ENCODE data around the gene NOS1.

The NOS1 gene

DNA sequence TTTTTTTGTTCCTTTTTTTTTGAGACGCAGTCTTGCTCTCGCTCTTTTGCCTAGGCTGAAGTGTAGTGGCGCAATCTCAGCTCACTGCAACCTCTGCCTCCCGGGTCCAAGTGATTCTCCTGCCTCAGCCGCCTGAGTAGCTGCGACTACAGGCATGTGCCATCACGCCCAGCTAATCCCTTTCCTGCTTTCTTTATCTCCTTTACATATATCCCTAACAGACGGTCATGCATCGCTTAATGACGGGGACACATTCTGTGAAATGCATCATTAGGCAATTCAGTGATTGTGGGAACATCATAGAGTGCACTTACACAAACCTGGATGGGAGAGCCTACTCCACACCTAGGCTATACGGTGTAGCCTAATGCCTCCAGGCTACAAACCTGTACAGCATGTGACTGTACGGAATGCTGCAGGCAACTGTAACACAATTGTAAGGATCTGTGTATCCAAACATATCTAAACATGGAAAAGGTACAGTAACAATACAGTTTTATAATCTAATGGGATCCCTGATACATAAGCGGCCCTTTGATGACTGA, 32.8 kb downstream of the NOS1 start:
- DNase-seq: no peak

DNA sequence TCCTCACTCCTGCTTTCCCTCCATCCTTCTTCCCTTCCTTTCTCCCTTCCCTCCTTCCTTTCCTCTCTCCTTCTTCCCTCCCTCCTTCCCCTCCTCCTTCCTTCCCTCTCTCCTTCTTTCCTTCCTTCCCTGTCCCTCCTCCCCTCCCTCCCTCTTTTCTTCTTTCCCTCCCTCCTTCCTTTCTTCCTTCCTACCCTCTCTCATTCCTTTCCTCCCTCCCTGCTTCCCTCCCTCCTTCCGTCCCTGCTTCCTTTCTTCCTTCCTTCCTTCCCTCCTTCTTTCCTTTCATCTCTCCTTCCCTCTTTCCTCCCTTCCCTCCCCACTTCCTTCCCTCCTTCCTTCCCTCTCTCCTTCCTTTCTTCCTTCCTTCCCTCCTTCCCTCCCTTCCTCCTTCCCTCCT, 39.0 kb downstream of the NOS1 start:
- no peak for DNase-seq

DNA sequence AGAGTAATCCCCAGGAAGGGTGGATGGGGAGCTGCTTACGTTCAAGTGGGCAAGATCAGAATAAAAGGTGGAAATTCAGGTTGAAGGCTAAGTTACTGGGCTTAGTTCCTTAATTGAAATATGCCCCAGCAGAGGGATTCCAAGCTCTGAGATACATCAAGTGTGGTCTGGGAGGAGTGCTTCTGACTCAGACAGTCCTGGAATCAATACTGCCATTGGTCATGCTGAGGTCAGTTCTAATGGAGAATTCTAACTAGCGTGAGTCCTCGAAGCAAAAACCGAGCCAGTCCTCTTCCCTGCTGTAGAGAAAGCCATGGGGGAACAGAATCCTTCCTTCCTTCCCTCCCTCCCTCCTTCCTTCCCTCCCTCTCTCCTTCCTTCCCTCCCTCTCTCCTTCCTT, 39.9 kb downstream of the NOS1 start:
- no peak for DNase-seq

DNA sequence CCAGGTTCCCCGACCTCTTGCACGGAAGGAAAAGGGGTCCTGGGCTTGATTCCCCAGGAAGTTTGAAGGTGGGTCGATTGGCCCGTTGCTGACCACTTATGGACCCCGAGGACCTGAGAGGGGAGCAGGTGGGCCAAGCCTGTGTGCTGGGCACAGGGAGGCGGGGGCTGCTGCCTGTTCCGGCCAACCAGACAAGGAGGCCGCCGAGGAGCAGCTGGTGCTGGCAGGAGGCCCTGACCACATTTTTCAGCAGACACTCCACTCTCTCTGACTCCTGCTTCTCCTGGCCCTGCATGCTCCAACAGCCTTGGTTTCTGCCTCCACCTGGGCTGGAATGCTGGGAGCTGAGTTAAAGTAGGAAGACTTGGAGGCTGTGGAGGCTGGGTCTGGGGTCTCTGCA, 42.8 kb downstream of the NOS1 start:
- DNase-seq: no peak

DNA sequence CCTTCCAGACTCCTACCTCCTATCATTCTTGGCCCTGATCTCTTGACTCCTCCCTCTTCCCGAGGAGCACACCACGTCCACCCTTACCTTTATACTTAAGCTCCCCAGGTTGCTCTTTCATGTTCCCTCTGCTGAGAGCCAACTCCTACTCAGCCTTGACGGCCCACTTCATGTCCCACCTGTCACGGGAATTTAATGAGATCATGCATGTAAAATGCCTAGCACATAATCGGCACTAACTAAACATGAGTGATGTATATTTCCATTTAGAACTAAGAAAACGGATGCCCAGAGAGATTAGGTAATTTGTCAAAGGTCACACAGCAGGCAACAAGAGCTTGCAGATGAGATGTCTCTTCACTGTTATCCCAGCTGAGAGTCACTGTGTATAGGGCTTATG, 45.1 kb downstream of the NOS1 start:
- no peak for DNase-seq

DNA sequence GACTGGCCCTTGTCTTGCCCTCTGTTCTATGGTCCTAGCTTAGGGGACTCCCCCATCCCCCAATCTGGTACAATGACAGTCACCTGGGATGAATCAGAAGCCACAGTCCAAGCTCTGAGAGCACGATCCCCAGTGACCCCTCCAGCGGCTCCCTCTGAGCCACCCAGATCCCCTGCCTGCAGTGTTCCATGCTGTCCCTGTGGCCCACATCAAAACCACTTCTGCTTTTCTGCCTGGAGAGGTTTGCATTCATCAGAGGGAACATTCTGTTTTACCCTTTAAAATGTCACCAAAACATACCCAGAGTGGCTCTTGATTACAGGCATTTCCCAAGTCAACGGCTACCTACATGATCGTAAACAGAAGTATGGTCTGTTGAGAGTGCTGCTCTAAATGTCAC, 47.5 kb downstream of the NOS1 start:
- no peak for DNase-seq

DNA sequence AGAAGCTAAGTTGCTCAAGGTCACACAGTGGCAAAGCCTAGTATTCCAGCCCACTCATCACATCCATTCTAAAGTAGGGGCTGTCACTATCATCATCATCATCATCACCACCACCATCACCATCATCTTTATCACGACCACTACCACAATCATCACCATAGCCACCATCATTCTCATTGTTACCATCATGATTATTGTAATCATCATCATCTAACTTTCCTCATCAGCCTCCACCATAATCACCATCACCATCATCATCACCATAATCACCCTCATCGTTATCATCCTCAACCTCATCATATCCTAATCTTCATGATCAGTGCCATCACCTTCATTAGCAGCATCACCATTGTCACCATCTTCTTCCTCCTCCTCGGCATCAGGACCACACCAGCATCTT, 48.7 kb downstream of the NOS1 start:
- DNase-seq: no peak

DNA sequence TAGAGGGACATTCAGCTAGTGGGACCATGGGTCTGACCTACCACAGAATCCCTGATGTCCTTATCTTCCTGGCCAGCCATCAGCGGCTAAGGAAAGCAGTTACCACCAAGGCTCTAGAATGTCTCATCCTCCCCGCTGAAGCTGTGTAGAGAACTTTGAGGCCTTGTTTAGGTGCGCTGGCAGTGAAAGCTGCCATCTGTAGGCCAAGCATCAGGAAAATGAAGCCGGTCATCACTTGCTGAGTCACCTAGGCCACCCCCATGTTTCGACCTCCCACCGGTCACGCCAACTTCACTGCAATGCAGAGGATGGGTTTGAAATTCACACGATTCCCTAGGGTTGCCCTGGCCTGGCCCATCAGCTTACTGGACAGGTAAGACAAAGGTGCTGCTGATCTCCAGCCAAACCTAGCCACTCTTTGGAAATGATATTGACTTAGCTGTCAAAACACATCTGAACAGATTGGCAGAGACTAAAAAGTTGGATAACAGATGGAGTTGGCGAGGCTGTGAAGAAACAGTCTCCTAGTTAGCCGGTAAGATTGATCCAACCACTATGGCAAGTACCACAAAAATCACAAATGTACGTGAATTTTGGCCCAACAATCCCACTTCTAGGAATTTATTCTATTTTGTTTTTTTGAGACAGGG, 52.0 kb downstream of the NOS1 start:
- DNase-seq: no peak

DNA sequence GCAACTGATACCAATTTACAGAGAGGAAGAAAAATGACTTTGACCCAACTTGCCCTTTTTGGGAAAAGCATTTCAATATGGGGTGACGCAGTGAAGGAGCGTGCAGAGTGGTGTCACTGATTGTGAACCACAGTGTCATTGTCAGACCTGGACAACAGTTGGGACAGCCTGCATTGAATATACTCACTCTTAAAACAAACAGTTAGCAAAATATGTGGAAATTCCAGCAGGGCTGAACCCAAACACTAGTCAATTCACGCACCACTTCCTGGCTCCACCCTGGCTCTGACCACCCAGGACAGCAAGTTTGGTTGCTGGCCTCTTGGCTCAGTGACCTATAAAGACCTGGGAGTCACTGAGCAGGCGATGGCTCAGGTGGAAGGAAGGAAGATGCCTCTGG, 61.3 kb downstream of the NOS1 start:
- no peak for DNase-seq

DNA sequence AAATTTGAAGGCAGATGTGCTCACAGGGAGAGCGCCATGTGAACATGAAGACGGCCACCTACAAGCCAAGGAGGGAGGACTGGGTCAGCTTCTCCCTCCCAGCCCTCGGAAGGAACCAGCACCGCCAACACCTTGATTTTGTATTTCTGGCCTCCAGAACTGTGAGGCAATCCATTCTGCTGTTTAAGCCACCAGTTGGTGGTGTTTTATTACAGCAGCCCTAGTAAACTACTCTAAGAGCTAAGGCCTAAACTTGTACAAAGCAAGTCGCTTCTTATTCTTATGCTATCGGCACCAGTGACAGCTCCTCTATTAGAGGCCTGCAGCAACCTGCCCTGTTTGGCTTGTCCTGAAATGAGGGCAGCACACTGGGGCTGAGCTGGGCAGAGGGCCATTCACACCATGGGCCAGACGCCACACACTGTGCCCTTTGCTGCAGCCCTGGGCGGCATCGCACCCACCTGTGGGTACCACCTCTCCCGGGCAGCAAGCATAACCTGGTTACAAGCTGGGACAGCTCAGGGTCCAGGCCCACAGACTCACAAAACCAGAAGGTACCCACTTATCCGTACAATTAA, 62.7 kb downstream of the NOS1 start:
- DNase-seq: no peak

DNA sequence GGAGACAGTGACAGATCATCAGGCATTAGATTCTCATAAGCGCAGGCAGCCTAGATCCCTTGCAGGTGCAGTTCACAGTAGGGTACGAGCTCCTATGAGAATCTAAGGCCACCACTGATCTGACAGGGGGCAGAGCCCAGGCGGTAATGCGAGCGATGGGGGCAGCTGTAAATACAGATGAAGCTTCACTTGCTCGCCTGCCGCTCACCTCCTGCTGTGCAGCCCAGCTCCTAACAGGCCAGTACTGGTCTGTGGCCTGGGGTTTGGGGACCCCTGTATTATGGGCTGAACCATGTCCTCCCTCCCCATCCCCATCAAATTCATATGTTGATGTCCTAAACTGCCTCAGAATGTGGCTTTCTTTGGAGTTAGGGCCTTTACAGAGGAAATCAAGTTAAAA, 63.2 kb downstream of the NOS1 start:
- no peak for DNase-seq

DNA sequence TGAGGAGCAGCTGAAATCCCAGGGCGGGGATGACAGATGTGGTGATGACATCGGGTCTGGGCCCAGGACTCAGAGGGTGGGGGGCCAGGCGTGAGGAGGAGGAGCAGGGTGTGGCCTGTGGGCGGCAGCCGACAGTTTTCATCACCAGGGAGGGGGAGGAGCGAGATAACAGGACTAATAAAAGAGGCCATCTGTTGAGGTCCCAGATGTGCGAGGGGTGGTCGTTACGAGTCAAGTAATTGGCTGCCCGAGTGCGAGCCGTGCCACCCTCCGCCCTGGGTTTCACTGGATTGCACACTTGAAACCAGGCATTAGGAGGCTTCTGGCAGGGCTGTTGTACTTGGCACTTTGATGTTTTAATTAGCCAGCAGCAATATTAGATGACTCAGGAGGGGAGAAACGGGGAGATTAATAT, 67.2 kb downstream of the NOS1 start:
- no peak for DNase-seq

DNA sequence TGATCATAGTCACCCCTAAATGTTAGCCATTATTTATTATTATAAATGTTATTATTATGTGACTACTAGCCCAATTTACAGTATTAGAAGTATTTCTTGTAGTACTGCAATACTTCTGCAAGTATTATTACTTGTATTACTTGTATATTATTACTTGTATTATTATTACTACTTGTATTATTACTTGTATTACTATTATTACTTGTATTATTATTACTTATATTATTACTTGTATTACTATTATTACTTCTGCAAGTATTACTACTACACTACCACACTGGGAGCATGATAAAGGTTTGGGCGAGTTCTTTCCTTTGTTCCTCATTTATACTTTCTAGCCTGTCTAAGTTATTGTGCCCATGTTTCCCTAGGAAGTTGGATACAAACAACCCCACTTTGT, 67.9 kb downstream of the NOS1 start:
- no peak for DNase-seq

DNA sequence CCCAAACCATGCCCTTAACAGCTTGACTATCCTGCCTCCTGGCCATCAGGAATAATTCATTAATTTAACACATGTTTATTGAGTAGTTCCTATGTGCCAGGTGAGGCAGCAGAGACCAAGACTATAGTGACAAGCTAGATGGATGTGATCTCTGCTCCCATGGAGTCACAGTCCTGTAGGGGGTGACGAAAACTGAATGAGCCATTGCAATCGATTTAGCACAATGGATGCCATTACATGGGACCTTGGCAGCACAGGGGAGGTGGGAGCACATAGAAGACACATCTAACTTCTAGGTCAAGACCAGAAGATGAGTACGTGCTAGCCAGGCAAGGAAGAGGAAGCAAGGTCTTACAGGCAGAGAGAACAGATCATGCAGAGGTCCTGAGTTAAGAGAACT, 68.7 kb downstream of the NOS1 start:
- DNase-seq: no peak

DNA sequence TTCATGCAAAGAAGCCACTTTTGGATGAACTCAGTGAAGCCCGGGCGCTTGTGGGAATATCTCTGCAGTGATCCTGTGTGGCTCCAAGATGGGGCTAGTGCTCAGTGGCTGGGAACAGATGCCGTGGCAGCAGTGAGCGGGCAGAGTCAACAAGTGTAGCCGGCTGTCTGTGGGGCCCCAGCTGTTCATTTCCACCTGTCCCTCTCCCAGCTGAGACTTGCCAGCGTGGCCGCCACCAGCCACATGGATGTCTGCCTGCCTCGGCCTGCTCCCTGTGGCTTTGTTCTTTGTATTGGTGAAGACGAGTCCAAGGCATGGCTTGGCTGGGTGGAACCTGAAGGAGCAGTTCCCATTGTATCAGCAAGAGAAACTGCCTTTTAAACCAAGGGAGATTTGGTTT, 77.3 kb downstream of the NOS1 start:
- DNase-seq: no peak

DNA sequence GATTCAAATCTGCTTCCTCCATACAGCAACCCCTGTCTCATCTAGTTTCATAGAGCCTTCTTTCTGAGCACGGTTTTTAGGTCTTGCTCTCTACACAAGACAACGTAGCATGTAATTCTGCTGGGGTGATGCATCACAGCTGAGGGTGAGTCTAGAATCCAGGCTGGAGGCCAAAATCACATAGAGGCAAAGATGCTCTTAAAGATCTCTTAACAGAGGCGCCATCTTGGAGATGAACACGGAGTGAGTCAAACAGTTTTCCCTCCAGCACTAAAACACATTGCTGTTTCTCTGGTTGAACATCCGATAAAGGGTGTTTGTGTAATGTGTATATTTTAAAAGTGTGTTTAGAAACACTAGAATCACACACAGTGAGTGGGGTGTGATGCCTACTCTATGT, 78.9 kb downstream of the NOS1 start:
- no peak for DNase-seq

DNA sequence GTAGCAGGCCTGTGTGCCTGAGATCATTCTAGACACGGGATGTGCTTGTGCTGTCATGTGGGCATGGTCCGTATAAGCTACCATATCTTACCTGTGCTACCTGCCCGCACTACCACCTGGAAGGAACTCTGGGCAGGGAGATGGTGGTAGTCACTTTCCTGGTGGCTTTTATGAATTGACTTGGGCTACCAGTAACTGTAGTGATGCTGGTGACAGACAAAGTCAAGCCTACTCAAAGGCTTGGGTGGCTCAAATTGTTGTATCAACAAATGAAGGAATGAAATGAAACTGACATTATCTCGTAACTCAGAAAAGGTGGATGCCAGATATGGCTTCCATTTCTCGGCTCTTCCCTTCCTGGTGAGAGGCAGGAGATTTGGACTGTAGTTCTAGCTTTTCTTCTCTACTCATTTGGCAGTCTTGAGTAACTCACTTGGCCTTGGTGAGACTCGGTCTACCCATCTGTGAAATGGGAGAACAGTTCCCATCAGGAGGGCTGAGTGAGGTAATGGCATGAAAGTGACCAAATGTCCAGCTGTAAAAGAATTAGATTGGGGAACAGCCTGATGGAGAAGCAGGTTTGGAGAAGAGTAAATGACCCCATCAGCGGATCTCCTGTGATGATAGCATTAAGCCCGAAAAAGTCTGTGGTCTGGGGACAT, 81.3 kb downstream of the NOS1 start:
- DNase-seq: no peak

DNA sequence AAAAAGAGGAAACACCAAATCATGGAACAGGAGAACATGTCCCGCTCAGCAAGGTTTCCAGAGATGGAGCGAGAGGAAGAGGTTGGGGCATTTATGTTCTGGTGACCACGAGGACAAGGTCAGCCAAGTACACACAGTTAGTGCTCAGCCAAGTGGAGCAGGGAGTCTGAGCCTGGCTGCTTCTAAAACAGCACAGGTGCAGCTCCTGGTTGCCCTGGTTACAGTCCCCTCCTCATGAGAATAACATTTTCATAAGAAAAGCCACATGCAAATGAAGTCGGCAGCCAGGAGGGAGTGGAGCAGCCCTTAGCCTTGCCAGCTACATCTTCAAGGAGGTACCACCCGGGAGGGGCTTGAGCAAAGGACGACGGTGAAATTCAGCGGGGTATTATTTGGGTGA, 81.8 kb downstream of the NOS1 start:
- DNase-seq: no peak

DNA sequence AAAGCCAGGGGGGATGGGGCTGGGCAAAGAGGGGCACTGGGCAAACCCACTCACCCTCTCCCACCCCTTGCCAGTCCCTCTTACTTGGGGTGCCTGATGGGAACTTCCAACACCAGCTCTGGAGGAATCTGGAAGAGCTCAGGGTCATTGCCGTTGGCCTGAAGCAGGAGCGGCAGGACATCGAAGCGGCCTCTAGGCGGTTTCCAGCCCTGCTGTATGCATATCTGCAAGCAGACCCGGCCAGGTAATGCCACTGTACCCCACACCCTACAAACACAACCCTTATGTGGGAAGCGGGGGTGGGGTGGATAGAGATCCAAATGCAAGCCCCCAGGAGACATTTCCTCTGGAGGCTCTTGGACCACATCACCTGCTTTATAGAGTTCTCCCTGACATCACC, 83.6 kb downstream of the NOS1 start:
- no peak for DNase-seq

DNA sequence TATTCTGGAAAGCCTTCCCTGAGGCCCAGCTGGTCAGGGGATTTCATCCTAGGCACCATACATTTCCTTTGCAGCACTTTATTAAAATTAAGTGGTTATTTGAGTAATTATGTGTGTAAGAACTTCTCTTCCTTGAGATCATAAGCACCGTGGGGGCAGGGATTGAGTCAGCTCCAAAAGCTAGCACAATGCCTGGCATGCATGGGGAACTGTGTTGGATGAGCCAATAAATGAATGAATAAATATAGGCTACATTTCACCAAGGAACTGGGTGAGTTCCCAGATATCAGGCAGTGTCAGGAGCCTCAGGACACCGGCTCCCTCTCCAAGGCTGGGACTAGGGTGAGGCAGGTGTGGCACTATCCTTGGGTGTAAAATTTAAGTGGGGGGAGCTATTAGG, 88.3 kb downstream of the NOS1 start:
- no peak for DNase-seq

DNA sequence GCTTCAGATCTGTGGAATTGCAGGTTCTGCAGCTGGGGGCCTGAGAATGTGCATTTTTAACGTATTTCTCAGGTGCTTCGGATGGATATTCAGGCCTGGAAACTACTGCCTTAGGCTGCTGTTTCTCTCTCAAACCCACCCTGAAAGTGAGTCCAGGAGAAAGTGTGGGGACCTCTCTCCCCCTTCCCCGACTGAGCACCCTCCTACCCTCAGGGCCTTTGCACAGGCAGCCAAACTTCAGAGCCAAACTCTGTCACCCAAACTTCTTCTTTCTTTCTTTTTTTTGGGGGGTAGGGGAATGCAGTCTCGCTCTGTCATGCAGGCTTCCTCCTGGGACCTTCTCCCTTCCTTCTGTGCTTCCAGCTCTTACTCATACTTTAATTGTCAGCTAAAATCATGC, 88.7 kb downstream of the NOS1 start:
- DNase-seq: no peak

DNA sequence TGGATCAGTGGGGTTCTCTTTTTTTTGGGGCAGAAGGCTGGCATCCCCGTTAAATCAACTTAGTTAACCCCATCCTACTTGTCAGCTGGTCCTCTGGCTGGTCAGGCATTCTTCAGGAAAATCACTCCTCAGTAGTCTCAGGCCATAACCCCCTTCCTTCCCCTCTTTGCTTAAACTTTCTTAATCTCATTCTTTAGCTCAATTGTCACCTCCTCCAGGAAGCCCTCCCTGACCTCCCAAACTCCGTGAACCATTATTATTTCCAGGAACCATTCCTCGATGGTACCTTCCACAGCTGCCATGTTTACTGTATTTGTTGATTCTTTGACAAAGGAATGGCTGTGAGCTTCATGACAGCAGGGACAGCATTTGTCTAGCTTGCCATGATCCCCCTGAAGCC, 98.7 kb downstream of the NOS1 start:
- DNase-seq: no peak

DNA sequence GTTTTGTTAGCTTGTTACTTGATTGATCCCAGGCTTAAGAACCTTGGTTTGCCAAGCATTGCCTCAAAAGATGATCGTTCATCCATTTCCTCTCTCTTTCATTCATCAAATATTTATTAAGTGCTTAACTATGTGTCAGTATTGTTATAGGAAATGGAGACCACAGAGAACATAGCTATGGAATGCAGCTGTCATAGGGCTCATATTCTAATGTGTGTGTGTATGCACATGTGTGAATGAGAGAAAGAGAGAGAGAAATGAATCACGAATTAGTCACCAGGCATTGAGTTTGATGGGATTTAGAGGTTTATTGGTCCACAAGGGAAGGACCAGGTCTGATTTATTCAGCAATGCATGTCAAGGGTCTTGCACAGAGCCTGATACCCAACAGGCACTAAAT, 100.2 kb downstream of the NOS1 start:
- DNase-seq: no peak

DNA sequence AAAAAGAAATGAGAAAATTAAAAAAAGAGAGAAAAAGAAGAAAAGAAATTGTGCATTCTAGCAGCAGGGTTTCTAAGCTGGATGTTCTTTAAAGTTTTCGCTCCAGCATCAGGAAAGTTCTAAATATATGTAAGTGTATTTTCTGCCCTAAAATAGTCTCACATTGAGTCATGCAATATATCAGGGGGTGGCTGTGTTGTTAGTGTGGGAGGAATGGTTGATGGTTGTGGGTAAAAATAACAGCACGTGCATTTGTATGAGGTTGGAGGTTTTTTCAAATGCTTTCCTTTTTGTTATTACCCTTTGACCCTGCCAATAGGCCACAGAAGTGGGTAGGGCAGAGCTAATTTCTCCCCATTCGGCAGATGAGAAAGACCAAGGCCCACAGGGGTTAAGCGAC, 106.0 kb downstream of the NOS1 start:
- DNase-seq: no peak

DNA sequence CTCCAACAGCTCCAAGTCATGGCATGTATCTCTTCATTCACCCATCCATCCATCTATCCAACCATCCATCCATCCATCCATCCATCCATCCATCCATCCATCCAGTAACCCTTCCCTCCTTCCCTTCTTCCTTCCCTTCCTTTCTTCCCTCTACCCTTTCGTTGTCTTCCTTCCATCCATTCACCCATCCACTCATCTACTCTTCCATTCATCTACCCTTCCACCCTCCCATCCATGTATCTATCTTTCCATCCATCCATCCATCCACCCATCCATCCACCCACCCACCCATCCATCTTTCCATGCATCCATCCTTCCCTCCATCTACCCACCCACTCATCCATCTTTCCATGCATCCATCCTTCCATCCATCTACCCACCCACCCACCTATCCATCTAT, 117.9 kb downstream of the NOS1 start:
- DNase-seq: no peak
